PFSK-1 (cell line): Measurements from ENCODE around the gene E4F1.

ENCODE experiments used
- FOXP2 ChIP-seq: optimal IDR thresholded peaks from 2 replicates; pipeline ENCODE3; 2011; ENCODE audit warnings: borderline replicate concordance, control low read depth, inconsistent platforms; ENCODE audit not compliant: insufficient read depth; ENCODE audit errors: extremely low read length, extremely low read depth
- POLR2AphosphoS5 ChIP-seq: IDR thresholded peaks from 2 replicates; pipeline ENCODE4 v1.6.1; 2012; ENCODE audit warnings: low read depth, mild to moderate bottlenecking, control low read depth, low read length, moderate library complexity
- REST ChIP-seq, 2 experiments: IDR thresholded peaks; 2 replicates each; pipeline versions ENCODE4 v1.6.1 to v1.8.0; 2011 to 2012; ENCODE audit warnings: low read depth in 2 of 2, low read length in 2 of 2, control low read depth in 1 of 2, inconsistent platforms in 1 of 2, mild to moderate bottlenecking in 1 of 2, moderate library complexity in 1 of 2; ENCODE audit not compliant: insufficient read depth in 1 of 2
- SIN3A ChIP-seq: IDR thresholded peaks from 2 replicates; pipeline ENCODE4 v1.6.1; 2012; ENCODE audit warnings: mild to moderate bottlenecking, low read length, moderate library complexity, borderline replicate concordance; ENCODE audit not compliant: insufficient read depth
- TAF1 ChIP-seq: IDR thresholded peaks from 2 replicates; pipeline ENCODE4 v1.6.1; 2012; ENCODE audit warnings: low read length, control low read depth, borderline replicate concordance; ENCODE audit not compliant: insufficient read depth

E4F1 gene

GRCh38 chr16:2236337-2237101 lies 13.1 kb downstream of the E4F1 start, which contains the start of gene DNASE1L2:
Gene DNASE1L2 (plus strand): TSS chr16:2236444. CDS start chr16:2236817, 373 bp downstream.
- TF ChIP-seq TAF1, result no peak
- TF ChIP-seq POLR2AphosphoS5, result no peak
- no peak for TF ChIP-seq REST (IDR thresholded peaks at IDR 0.05; ENCODE audit: insufficient read depth in 1 of 2, low read depth in 2 of 2, low read length in 2 of 2)
- TF ChIP-seq FOXP2, result no peak
- TF ChIP-seq SIN3A, result no peak

- no peak for TF ChIP-seq SIN3A
Observed at GRCh38 chr16:2237102-2237482, 13.7 kb downstream of the E4F1 start.

GRCh38 chr16:2237493-2238149 lies 14.2 kb downstream of the E4F1 start:
- TF ChIP-seq FOXP2, result no peak
- no peak for TF ChIP-seq SIN3A
- TF ChIP-seq TAF1, result no peak
- TF ChIP-seq REST (IDR thresholded peaks at IDR 0.05; ENCODE audit: insufficient read depth in 1 of 2, low read depth in 2 of 2, low read length in 2 of 2), result no peak
- TF ChIP-seq POLR2AphosphoS5, result 0 out of 2 replicates have a peak, but pooled peaks have one; percentile 8

GRCh38 chr16:2238150-2238837 lies 14.9 kb downstream of the E4F1 start:
- TF ChIP-seq POLR2AphosphoS5, result peak; percentile 3; the same call in 1 of the 2 replicates
- TF ChIP-seq SIN3A, result no peak
- TF ChIP-seq TAF1, result no peak

- TF ChIP-seq FOXP2 (no peak), TAF1 (no peak), POLR2AphosphoS5 (no peak; the same call in 1 of the 2 replicates), REST (IDR thresholded peaks at IDR 0.05; ENCODE audit: insufficient read depth in 1 of 2, low read depth in 2 of 2, low read length in 2 of 2) (no peak), SIN3A (no peak)
Observed at GRCh38 chr16:2238838-2239675, 15.7 kb downstream of the E4F1 start.
